HEK293T (cell line): ENCODE data around the gene DPH6.

Experiments used
- FOXA1 ChIP-seq: fragments of 450-650 bp; IDR thresholded peaks from 2 replicates; pipeline ENCODE4 v1.6.1; 2016; ENCODE audit warnings: mild to moderate bottlenecking
- FOXM1 ChIP-seq: fragments of 450-650 bp; IDR thresholded peaks from 2 replicates; pipeline ENCODE4 v1.6.1; 2017; ENCODE audit warnings: mild to moderate bottlenecking, borderline replicate concordance

DNA sequence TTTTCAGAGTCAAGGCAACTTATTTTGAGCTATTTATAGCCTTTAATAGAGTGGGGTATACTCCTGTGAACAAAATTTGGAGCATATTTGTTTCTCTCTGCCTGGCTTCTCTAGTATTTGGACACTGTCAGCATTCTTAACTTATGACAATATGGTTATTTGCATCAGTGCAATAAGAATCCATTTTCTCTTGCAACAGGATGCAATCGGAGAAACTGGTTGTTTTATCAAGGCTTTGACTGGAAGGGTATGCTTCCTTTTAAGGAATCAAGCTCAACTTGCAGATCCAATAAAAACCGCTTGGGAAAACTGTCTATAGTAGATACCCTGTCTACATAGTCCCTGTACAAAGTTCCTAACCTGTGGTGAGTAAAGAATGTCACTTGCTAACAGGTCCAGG is 106.7 kb downstream of the DPH6 start:
- TF ChIP-seq FOXM1: no peak
- TF ChIP-seq FOXA1: no peak
